SIG-M5 (cell line): ENCODE results near the gene DLEC1.
"Not testable (repeated sequence)": the region's sequence is repeated elsewhere in the genome, so short reads cannot be mapped to it uniquely, and the experiment has no call there.

Experiments used
- DNase-seq: peaks from one replicate; lab custom pipeline; 2025; lab: John Stamatoyannopoulos, UW

The DLEC1 gene

DNA sequence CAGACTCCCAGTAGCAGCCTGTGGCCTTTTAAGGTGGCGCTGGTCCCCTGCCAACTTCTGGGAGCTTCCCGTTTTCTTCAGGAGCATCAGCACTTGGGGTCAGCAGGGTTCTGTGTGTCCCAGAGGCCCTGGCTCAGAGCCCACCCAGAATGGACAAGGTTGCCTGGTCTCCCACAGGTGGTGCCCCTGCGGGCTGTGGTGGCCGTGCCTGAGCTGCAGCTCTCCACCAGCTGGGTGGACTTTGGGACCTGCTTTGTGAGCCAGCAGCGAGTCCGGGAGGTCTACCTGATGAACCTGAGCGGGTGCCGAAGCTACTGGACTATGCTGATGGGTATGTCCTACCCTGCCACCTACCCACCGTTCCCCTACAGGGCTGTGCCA is 82.4 kb downstream of the DLEC1 start:
- no peak for DNase-seq

DNA sequence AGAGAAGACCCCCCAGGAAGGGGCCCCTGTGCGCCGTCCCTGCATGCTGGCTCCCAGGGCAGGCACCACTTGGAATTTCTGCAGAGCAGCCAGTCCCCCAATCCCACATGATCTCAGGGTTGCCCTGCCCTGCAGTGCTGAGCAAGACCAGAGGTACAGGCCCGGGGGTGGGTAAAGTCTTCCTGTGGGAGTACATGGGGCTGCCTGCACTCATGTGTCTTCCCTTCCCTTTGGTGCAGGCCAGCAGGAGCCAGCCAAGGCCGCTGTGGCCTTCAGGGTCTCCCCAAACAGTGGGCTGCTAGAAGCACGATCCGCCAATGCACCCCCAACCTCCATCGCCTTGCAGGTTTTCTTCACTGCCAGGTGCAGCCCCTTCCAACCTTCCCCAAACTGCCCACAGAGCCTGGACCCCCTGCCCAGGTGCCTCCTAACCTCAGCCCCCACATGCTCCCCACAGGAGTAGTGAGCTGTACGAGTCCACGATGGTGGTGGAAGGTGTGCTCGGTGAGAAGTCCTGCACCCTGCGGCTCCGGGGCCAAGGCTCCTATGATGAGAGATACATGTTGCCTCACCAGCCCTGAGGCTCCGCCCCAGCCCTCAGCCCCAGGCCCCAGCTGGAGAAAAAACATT is 82.9 kb downstream of the DLEC1 start:
- no peak for DNase-seq

DNA sequence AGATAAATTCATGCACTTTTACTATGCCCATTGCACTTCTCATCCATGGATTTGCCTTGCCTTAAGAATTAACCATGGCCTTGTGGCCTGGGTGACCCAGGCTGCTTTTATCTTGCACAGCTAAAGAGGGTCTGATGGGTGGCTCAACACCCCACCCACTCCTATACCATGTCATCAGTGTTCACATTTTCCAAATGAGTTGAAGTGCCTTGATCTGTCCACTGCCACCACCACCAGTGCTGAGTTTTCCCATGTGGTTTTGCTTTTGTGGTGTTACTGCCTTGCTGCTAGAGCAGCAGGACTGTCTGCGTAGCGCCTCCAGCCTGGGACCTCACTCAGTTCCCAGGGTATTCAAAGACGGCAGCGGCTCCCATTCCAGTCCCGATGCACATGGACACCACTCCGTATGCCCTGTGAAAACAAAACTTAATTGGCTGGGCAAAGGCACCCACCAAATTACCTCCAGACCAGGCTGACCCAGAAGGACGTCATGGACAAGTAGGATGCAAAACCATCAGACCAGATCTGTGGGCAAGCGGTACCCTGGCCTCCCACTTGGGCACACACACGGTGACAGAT is 83.8 kb downstream of the DLEC1 start:
- no peak for DNase-seq

DNA sequence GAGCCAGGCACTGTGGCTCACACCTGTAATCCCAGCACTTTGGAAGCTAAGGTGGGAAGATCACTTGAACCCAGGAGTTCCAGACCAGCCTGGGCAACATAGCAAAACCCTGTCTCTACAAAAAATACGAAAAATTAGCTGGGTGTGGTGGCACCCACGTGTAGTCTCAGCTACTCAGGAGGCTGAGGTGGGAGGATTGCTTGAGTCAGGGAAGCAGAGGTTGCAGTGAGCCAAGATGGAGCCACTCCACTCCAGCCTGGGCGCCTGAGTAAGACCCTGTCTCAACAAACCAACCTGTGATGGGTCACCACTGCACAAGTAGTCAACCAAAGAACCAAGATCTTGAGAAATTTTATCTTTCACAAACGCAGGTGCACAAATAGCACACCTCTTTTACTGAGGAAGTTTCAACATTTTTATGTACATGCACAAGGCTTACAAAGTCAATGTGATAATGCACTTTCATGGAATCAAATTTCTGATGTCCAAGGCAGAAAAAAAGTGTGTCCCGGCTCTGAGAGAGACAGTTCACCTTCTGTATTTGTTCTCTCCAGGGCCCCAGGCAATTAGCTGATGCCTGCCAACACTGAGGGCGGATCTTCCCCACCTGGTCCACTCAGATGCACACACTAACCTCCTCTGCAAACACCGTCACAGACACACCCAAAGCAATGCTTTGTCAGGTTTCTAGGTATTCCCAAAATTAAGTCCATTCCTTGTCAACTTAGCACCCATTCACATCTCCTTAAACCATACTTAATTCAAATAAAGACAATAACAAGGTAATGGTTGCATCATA is 85.5 kb downstream of the DLEC1 start:
- no peak for DNase-seq

DNA sequence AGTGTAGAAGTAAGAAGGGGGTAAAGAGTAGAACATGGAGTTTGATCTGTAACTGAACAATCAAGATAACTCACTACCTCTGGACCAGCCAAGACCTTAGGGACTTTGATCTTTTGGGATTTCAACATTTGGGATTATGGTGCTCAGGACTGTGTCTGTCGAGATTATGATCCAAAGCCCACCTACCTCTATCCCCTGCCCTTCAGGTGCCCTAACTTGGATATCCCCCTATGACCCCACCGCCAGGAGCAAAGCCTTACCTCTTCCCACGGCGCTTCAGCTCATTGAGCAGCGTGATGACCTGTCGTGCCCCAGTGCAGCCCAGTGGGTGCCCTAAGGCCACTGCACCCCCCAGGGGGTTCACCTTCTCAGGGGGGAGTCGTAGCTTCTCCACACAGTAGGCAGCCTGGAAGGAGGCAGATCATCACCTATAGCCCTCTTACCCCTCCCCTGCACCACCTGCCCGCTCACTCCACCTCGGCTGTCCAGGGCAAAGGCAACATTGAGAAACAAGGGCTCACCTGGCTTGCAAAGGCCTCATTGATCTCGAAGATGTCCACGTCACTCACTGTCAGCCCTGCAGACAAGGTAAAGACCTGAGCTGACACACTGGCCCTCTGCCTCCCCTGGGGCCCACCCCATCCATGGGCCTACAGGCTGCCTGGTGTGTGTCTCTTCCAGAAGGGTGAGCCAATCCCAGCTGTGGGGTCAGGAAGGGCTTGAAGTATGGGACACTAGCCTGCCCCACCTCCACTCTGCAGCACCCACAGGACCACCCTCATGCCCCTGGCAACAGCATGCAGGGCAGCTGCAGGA is 86.5 kb downstream of the DLEC1 start:
- no peak for DNase-seq

DNA sequence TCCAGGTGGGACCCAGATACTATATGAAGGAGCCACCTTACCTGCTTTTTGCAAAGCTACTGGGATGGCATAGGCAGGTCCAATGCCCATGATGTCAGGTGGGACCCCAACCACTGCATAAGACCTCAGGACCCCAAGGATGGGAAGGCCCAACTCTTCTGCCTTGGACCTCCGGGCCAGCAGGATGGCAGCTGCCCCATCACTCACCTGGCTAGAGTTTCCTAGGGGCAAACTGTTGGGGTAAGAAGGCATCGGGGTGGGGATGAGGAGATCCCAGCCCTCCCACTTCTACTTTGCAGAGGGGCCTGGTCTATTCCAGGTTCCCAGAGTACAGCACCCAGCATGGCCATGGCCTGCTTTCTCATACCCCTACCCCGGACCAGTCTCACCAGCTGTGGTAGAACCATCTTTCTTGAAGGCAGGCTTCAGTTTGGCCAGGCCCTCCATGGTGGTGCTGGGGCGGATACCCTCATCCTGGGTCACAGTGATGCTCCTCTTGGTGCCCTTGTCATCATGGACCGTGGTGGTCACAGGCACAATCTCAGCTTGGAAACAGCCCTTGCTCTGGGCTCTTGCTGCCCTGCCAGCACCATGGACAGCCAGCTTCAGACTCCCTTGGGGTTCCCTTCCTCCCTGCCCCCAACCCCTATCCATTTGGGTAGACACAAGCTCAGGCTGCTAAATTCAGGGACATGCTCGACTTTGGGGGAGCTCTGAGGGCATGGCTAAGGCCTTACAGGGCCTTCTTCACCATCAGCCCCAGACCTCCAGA is 87.3 kb downstream of the DLEC1 start:
- no peak for DNase-seq

DNA sequence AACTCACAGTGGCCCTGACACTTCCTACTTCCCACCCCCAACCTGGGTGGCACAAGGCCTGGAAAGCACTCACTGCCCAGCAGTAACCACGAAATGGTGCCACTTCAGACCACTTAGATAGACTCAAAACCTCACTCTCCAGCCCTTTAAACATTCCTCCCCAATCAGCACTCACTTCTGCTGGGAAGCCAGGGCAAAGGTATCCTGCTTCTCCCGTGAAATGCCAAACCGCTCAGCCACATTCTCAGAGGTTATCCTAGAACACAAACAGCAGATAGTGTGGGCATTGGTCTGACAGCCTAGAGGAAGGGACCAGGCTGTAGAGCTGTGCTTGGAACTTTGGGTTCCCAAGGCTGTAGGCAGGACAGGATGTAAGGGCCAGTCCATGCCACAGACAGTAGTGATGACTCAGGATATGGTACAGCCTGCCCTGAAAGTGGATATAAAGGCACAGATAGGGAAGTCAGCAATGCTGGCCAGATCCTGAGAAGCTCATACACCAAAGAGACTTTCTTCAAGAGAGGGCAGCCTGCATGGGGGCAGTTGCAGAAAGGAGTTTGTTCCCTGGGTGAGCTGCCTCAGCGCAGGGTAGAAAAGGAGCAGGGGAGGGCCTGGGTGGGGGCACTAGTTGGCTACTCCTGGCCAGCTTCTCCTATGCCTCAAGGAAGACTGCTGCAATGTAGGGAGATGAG is 88.7 kb downstream of the DLEC1 start:
- DNase-seq, result no peak

DNA sequence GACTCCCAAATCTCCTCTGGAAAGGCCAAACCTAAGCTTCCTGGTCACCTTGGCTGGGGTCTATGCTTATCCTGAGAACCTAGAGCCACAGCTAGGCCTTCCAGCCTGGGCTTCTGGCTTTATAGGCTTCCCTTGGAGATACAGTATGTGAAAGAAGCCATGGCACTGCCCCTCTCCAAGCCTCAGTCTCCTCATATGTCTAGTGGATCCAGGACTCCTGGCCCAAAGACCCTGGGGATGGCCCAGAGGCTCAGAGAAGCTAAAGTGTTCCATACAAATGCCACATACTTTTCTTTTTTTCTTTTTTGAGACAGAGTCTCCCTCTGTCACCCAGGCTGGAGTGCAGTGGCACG is 89.3 kb downstream of the DLEC1 start:
- no peak for DNase-seq

DNA sequence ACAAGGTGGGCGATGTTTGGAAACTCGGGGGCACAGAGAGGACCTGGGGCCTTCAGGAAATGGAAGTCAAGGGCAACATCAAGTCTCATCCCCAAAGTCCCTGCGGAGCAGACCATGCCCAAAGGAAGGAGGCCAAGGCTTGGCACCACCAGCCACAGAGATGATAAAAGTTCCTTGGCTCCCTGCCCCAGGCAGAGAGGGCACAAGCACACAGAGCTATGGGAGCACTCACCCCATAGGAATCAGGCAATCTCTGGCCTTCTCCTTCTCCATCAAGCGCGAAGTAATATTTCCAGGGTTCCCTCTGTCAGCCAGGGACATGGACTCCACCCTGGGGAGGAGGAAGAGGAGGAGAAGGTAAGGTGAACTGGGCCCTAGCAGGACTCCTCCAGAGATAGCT is 90.0 kb downstream of the DLEC1 start:
- no peak for DNase-seq

DNA sequence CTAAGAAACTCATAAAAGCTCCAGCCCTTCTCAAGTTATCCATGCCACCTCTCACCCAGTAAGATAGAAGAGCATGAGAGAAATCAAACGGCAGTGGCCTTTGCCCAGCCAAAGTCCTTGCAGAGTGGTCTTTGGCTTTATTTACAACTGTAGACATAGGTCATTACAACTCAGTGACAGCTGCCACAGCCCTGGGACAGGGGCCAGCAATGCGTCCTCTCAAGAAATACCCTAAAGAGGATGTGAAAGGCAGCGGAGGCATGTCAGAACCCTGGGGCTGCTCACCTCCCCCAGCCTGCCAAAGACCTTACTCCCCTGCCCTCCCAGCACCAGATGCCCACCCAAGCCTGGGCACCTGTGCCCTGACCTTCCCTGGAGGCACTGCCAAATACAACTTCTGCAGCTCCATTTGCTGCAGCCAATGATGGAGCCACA is 91.6 kb downstream of the DLEC1 start:
- DNase-seq, result no peak

DNA sequence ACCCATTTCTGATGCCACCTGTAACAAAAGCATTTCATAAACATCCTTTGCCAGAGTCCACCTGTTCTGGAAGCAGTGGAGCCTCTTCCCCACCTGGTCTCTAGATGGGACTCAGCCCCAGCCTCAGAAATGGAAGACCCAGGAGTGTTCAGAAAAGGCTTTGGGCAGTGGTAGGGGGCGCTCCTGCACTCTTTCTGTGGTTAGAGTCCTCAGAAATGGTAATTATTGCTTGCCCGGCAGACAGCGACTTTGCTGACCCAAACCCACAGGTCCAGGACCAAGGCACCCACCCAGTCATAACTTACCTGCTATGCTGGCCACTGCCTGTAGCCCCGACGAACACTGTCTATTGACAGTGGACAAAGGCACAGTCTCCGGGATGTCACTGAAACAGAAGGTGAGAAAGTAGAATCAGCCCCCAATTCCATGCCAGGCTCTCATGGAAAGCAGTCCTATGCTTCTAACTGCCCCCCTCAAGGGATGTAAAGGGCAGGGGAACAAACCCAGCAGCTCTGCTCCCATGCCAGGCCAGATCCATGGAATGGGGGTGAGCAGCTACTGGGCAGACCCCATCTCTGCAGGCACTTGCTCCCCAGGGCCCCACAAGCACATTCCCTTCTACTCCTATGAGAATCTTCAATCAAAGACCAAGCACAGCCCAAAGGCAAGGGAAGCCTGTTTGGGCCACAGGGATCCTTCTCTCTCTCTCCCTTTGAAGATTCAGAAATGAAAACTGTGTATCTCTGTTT is 92.8 kb downstream of the DLEC1 start:
- no peak for DNase-seq

DNA sequence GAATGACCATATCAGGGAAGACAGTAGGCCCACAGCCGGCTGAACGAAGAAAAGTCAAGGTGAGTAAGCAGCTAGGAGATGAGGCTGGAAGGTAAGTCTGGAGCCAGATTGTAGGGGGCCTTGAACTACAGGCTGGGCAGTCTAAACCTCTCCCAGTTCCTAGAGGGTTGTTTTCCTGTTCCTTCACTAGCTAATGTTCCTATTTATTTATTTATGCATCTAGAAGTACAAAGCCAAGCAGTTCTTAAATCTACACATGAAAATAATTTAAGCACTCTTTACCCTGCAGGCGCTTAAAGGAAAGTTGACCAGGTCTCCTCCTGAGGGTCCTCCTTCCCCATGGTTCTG is 94.2 kb downstream of the DLEC1 start:
- no peak for DNase-seq

DNA sequence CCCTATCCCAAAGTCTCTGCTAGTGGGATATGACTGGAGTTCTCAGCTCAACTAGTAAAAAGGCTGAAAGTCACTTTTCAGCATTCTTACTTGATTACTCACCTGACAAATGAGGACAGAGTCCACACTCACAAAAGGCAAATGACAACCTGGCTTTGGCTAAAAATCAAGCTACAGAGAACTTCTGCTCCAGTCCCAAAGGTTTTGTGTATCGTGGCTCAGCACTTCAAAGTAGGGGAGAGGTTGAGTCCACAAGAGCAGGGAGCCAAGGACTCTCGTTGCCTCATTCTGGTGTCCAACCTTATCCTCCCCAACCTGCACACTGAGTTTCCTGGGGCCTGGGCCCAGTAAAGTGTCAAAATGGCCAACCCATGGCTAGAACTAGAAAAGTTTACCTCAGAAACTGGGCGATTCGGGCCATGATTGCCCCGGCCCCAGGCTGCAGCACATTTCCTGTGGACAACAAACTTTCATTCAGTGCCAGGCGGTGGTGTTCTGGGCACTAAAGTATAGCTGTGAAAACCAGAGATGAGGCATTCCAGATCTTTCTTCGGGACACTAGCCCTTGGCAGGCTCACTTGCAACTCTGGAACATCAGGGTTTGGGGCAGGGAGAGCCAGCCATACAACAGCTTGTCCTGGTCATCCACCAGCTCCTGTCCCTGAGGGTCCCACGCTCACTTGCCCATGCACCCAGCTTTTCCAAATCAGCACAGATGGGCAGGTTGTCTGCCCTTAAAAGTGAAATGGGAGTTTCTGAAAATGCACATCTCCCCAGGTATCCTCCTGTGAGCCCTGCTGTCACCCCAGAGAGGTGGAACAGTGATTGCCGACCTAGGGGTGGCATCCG is 94.8 kb downstream of the DLEC1 start:
- no peak for DNase-seq

DNA sequence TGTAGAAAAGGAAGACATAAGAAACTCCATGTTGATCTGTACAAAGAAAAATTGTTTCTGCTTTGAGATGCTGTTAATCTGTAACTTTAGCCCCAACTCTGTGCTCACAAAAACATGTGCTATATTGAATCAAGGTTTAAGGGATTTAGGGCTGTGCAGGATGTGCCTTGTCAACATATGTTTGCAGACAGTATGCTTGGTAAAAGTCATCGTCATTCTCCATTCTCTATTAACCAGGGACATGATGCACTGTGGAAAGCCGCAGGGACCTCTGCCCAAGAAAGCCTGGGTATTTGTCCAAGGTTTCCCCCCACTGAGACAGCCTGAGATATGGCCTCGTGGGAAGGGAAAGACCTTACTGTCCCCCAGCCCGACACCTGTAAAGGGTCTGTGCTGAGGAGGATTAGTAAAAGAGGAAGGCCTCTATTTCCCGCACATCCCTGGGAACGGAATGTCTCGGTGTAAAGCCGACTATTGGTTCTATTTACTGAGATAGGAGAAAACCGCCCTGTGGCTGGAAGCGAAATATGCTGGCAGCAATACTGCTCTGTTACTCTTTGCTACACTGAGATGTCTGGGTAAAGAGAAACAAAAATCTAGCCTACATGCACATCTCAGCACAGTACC is 95.6 kb downstream of the DLEC1 start:
- DNase-seq, result not testable (repeated sequence)

DNA sequence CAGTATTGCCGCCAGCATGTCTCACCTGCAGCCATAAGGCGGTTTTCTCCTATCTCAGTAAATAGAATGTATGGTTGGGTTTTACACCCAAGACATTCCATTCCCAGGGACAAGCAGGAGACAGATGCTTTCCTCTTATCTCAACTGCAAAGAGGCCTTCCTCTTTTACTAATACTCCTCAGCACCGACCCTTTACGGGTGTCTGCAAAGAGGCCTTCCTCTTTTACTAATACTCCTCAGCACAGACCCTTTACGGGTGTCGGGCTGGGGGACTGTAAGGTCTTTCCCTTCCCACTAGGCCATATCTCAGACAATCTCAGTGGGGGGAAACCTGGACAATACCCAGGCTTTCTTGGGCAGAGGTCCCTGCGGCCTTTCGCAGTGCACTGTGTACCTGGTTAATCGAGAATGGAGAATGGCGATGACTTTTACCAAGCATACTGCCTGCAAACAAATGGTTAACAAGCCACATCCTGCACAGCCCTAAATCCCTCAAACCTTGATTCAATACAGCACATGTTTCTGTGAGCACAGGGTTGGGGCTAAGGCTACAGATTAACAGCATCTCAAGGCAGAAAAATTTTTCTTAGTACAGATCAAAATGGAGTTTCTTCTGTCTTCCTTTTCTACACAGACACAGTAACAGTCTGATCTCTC is 96.7 kb downstream of the DLEC1 start:
- not testable (repeated sequence) for DNase-seq

DNA sequence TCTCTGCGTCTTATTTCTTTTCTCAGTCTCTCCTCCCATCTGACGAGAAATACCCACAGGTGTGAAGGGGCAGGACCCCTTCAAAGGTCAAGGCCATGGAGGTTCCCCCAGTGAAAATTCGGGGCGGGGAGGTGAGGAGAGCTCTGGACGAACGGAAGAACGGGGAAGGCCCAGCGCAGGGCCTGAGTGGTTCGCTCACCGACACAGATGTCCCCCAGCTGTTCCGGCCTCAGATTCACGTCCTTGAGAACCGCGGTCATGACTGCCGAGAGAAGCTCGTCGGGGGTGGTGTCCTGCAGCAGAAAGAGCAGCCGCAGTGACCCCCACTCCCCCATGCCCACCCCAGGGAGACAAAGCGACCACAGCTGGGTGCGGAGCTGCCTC is 97.4 kb downstream of the DLEC1 start:
- DNase-seq, result no peak

DNA sequence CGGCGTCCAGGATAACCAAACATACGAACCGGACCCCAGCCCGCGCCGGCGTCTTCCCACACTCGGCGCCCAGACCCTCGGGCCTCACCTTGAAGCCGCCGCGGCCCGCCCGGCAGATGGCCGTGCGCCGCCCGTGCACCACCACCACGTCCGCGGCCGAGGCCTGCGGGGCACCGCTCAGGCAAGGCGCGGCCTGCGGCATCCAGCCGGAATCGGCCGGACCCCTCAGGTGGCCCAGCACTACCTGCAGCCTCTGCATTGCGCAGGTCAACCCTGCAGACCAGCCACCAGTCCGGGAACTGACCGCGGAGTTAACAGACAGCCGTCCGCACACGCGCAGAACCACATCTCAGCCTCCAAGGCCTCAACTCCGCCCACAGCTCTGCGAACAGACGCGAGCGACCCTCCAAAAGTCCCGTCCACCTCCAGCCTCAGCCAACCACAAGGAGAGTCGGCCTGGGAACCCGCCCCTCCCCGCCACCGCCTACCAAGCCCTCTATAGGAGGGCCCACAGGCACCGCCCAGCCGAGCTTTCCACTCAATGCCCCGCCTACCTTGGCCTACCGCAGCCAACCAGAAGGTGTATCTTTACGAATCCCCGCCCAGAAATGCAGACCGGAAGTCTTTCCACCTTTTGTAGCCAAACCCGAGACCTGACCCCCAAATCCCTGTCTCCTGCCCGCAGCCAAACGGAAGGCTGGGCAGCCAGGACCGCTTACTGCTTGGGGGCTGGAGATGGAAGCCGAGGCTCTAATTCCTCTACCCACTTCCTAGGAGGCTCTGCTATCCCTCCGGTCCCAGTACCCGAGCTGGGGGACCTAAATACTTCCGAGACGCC is 98.0 kb downstream of the DLEC1 start, which contains the start of gene ACAA1:
ACAA1 (minus strand) TSS at position 351 of the 838 bp plus-strand sequence; CDS start at position 259, 92 bp downstream.
- peak; percentile 89 for DNase-seq
